GM19239 (cell line): ENCODE data around the gene CTNNA1.
"Not testable (repeated sequence)": the region's sequence is repeated elsewhere in the genome, so short reads cannot be mapped to it uniquely, and the experiment has no call there.

Experiments used
- DNase-seq: peaks from one replicate; pipeline ENCODE4 v3.0.0; 2011; ENCODE audit warnings: low spot score; ENCODE audit not compliant: insufficient read length
- FAIRE-seq: peaks from 2 replicates; lab custom pipeline; 2011; peaks lifted over from hg19 to GRCh38; lab: Jason Lieb, UNC

The CTNNA1 gene

GRCh38 chr5:138754699-138755057 is 1.5 kb downstream of the CTNNA1 start:
- no peak for FAIRE-seq

GRCh38 chr5:138755084-138755748 is 2.0 kb downstream of the CTNNA1 start:
- DNase-seq (no peak), FAIRE-seq (peak; percentile 83)

More at GRCh38 chr5:138754699-138755057, 1.5 kb downstream of the CTNNA1 start:
- DNase-seq = no peak

- FAIRE-seq = no peak
- DNase-seq = no peak
Measured at GRCh38 chr5:138757061-138757776, 4.0 kb downstream of the CTNNA1 start.

GRCh38 chr5:138760448-138761110 is 7.4 kb downstream of the CTNNA1 start:
- DNase-seq (no peak), FAIRE-seq (no peak)

GRCh38 chr5:138761115-138761514 is 7.9 kb downstream of the CTNNA1 start:
- not testable (repeated sequence) for FAIRE-seq, DNase-seq

GRCh38 chr5:138761670-138762069 is 8.4 kb downstream of the CTNNA1 start:
- not testable (repeated sequence) for FAIRE-seq, DNase-seq

GRCh38 chr5:138762110-138762509 is 8.9 kb downstream of the CTNNA1 start:
- FAIRE-seq = no peak
- DNase-seq = no peak

- DNase-seq (no peak), FAIRE-seq (peak; percentile 21)
Measured at GRCh38 chr5:138763037-138763778, 10.0 kb downstream of the CTNNA1 start.

GRCh38 chr5:138770291-138770690 is 17.1 kb downstream of the CTNNA1 start:
- DNase-seq (no peak), FAIRE-seq (no peak)

- DNase-seq (no peak), FAIRE-seq (no peak)
Measured at GRCh38 chr5:138770977-138771376, 17.8 kb downstream of the CTNNA1 start.

GRCh38 chr5:138772986-138773594 is 19.9 kb downstream of the CTNNA1 start:
- FAIRE-seq (no peak), DNase-seq (no peak)

GRCh38 chr5:138773624-138774023 is 20.4 kb downstream of the CTNNA1 start:
- not testable (repeated sequence) for DNase-seq, FAIRE-seq

GRCh38 chr5:138775034-138775433 is 21.8 kb downstream of the CTNNA1 start:
- no peak for DNase-seq
- no peak for FAIRE-seq

GRCh38 chr5:138778234-138778633 is 25.0 kb downstream of the CTNNA1 start:
- no peak for DNase-seq
- FAIRE-seq = no peak

GRCh38 chr5:138783976-138784375 is 30.8 kb downstream of the CTNNA1 start:
- FAIRE-seq (no peak), DNase-seq (no peak)

GRCh38 chr5:138784590-138784989 is 31.4 kb downstream of the CTNNA1 start:
- DNase-seq (no peak), FAIRE-seq (no peak)

GRCh38 chr5:138789771-138790242 is 36.6 kb downstream of the CTNNA1 start:
- DNase-seq (peak; percentile 33), FAIRE-seq (peak; percentile 55)

- FAIRE-seq (no peak), DNase-seq (no peak)
Measured at GRCh38 chr5:138790684-138791083, 37.5 kb downstream of the CTNNA1 start.

- DNase-seq (no peak), FAIRE-seq (no peak)
Measured at GRCh38 chr5:138792195-138792790, 39.1 kb downstream of the CTNNA1 start.

- no peak for FAIRE-seq
- no peak for DNase-seq
Measured at GRCh38 chr5:138793575-138793974, 40.4 kb downstream of the CTNNA1 start.
